Measurements from ENCODE around the gene RAPGEF3. TPM values are rescaled to one million over a fixed set of nuclear protein-coding genes. Genes with fewer than 3 reads are reported as not detected.

The RAPGEF3 gene
- total and polyA plus RNA-seq, 4 donors, result 8.3 to 40.4 (median 18.9) TPM

DNA sequence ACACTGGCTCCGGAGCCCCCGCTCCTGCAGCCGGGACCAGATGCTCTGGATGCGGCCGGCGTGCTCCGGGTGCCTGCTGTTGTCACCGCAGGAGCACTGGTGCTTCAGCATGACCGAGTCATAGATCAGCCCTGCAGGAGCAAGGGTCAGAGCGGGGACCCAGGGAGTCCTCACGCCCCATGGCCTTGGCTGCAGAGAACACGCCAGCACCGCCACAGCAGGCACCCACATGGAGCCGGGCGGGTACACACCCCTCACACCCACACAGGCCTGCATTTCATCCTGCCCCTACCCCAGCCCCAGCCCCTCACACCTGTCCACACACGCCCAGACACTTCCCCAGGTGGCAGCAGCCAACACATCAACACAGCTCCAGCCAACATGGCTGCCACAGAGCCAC, 33.2 kb upstream of the RAPGEF3 start:
- TF ChIP-seq CTCF (IDR thresholded peaks at IDR 0.05; ENCODE audit: control extremely low read depth, extremely low read depth), result no peak
- Histone ChIP-seq H3K4me1 (ENCODE audit: control insufficient read depth in 5 of 5, insufficient read depth in 5 of 5, low read length in 5 of 5) (no peaks in the 10 kb centered on the region), H3K36me3 (ENCODE audit: control insufficient read depth in 4 of 4, insufficient read depth in 4 of 4, low read length in 4 of 4) (peaks cover 31 to 88% (median 42%) of the 10 kb centered on the region in 4 donors), H3K4me3 (no peak overlapping the region), H3K27me3 (ENCODE audit: control insufficient read depth in 3 of 3, insufficient read depth in 3 of 3, low read length in 2 of 3) (no peaks in the 10 kb centered on the region), H3K9ac (ENCODE audit: insufficient read depth in 1 of 2, low read length in 2 of 2) (no peak overlapping the region), H3K9me3 (ENCODE audit: control insufficient read depth in 4 of 4, insufficient read depth in 3 of 4, low read length in 3 of 4) (no peaks in the 10 kb centered on the region), H3K27ac (ENCODE audit: low read depth in 1 of 2, low read length in 1 of 2) (no peak overlapping the region)
- 94 to 96% methylated on average over 16 of the region's 16 CpGs for WGBS, 2 donors
- ATAC-seq (ENCODE audit: insufficient read depth, low FRiP score) (no peak), DNase-seq (no peak)

DNA sequence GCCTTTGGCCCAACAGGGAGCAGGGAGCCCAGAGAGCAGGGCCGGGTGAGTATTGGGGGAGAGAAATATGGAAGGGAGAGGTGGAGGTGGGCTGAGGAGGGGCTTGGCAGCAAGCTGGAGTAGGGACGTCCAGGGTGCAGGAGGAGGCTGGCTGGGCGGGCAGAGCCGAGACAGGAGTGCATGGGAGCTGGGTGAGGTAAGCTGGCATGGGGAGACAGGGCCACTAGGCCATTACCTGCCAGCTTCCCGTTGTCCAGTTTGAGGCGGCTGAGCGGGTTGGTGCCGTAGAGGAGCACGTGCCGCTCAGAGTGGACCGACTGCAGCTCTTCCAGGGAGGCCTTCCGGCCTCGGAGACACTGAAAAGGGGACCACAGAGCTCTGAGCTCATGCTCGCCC, 32.7 kb upstream of the RAPGEF3 start:
- Histone ChIP-seq H3K36me3 (ENCODE audit: control insufficient read depth in 4 of 4, insufficient read depth in 4 of 4, low read length in 4 of 4) (peaks cover 33 to 89% (median 44%) of the 10 kb centered on the region in 4 donors), H3K27me3 (ENCODE audit: control insufficient read depth in 3 of 3, insufficient read depth in 3 of 3, low read length in 2 of 3) (no peaks in the 10 kb centered on the region), H3K27ac (ENCODE audit: low read depth in 1 of 2, low read length in 1 of 2) (peak overlapping the region in 1 of 2 donors; percentile 13), H3K9ac (ENCODE audit: insufficient read depth in 1 of 2, low read length in 2 of 2) (no peak overlapping the region), H3K4me3 (no peak overlapping the region), H3K4me1 (ENCODE audit: control insufficient read depth in 5 of 5, insufficient read depth in 5 of 5, low read length in 5 of 5) (no peaks in the 10 kb centered on the region), H3K9me3 (ENCODE audit: control insufficient read depth in 4 of 4, insufficient read depth in 3 of 4, low read length in 3 of 4) (no peaks in the 10 kb centered on the region)
- no peak for TF ChIP-seq CTCF (IDR thresholded peaks at IDR 0.05; ENCODE audit: control extremely low read depth, extremely low read depth)
- no peak for DNase-seq
- WGBS, 2 donors, result 93 to 97% methylated on average over 14 of the region's 14 CpGs
- ATAC-seq (ENCODE audit: insufficient read depth, low FRiP score), result no peak

DNA sequence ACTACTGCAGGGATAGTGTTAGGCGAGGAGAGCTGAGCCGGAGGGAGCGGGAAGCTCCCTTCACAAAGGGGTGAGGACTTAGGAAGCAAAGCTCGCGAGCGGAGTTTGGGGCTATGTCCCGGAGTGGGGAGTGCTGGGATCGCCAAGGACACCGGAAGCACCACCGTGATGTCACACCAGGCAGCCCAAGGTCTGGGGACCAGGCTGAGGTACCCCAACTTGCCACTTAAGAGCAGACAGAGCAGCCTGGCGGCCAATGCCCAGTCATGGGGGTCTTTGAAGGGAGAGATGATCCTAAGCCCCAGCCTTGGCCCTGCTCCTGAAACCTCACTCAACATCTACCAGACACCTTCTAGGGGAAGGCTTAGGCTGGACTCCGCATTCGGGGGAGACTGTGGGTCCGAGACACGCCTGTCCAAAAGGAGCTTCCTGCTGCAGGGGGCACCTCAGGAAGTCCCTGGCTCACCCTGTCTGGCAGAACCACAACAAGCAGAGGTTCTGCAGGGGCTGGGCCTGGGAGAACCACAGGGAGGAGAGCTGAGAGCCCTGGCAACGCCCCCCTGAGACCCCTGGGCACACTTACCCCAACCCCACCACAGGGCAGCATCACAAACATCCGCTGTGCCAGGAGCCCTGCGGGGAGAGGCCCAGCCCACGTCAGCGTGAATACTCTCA, 32.1 kb upstream of the RAPGEF3 start:
- Histone ChIP-seq H3K9me3 (ENCODE audit: control insufficient read depth in 4 of 4, insufficient read depth in 3 of 4, low read length in 3 of 4) (no peaks in the 10 kb centered on the region), H3K9ac (ENCODE audit: insufficient read depth in 1 of 2, low read length in 2 of 2) (no peak overlapping the region), H3K36me3 (ENCODE audit: control insufficient read depth in 4 of 4, insufficient read depth in 4 of 4, low read length in 4 of 4) (peaks cover 34 to 90% (median 49%) of the 10 kb centered on the region in 4 donors), H3K4me1 (ENCODE audit: control insufficient read depth in 5 of 5, insufficient read depth in 5 of 5, low read length in 5 of 5) (no peaks in the 10 kb centered on the region), H3K27me3 (ENCODE audit: control insufficient read depth in 3 of 3, insufficient read depth in 3 of 3, low read length in 2 of 3) (no peaks in the 10 kb centered on the region), H3K27ac (ENCODE audit: low read depth in 1 of 2, low read length in 1 of 2) (peak overlapping the region in 1 of 2 donors; percentile 13), H3K4me3 (no peak overlapping the region)
- TF ChIP-seq CTCF (IDR thresholded peaks at IDR 0.05; ENCODE audit: control extremely low read depth, extremely low read depth), result no peak
- DNase-seq (no peak), ATAC-seq (ENCODE audit: insufficient read depth, low FRiP score) (no peak)
- 92 to 95% methylated on average over 20 of the region's 20 CpGs for WGBS, 2 donors

Measured in lung (tissue), 12 donors.